Measurements from ENCODE around the gene HNRNPLL.

HNRNPLL gene

DNA sequence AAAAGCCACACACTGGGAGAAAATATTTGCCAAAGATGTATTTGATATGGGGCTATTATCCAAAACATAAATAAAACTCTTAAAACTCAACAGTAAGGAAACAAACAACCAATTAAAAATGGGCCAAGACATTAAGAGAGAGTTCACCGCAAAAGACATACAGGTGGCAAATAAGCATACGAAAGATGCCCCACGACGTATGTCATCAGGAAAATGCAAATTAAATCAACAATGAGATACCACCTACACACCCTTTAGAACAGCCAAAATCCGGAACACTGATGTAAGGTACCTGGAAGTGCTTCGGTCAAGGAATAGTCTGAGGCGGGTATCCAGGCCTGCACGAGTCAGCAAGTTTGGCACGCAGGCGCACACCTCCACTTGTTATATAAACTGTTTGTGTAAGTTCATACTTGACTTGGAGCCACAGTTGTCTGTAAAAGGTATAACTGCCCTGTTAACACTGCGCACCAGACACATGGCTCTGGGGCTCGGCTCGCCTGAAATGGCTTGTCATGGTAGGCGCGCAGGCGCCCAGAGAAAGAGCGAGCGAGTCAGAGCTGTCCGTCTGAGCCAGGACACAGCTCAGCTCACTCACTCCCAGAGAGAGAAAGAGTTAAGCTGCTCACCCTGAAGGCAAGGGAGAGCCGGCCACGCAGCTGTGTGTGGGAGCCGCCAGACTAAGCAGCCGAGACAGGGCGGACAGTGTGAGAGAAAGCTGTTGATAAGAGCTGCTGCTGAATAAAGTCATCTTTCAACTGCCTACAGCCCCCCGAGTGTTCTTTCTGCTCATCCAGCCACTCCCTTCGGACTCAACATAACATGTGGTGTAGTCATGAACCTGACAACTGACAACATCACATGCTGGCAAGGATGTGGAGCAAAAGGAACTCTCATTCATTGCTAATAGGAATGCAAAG is 87.3 kb downstream of the HNRNPLL start:
- no peak for DNase-seq (ENCODE audit: extremely low read depth, insufficient read length)
- Histone ChIP-seq H3K27me3 (replicated peaks; ENCODE audit: control insufficient read depth, insufficient read depth, low read length) (no peaks in the 10 kb centered on the region; the same call in 1 of the 2 replicates), H3K36me3 (ENCODE audit: control insufficient read depth, insufficient read depth, low read length) (no peaks in the 10 kb centered on the region), H3K4me3 (replicated peaks; ENCODE audit: low read depth, low read length) (no peak overlapping the region)
- TF ChIP-seq, protein P1, sequence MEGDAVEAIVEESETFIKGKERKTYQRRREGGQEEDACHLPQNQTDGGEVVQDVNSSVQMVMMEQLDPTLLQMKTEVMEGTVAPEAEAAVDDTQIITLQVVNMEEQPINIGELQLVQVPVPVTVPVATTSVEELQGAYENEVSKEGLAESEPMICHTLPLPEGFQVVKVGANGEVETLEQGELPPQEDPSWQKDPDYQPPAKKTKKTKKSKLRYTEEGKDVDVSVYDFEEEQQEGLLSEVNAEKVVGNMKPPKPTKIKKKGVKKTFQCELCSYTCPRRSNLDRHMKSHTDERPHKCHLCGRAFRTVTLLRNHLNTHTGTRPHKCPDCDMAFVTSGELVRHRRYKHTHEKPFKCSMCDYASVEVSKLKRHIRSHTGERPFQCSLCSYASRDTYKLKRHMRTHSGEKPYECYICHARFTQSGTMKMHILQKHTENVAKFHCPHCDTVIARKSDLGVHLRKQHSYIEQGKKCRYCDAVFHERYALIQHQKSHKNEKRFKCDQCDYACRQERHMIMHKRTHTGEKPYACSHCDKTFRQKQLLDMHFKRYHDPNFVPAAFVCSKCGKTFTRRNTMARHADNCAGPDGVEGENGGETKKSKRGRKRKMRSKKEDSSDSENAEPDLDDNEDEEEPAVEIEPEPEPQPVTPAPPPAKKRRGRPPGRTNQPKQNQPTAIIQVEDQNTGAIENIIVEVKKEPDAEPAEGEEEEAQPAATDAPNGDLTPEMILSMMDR (IDR thresholded peaks at IDR 0.05; ENCODE audit: insufficient read depth, low read length, poor library complexity, severe bottlenecking): no peak

DNA sequence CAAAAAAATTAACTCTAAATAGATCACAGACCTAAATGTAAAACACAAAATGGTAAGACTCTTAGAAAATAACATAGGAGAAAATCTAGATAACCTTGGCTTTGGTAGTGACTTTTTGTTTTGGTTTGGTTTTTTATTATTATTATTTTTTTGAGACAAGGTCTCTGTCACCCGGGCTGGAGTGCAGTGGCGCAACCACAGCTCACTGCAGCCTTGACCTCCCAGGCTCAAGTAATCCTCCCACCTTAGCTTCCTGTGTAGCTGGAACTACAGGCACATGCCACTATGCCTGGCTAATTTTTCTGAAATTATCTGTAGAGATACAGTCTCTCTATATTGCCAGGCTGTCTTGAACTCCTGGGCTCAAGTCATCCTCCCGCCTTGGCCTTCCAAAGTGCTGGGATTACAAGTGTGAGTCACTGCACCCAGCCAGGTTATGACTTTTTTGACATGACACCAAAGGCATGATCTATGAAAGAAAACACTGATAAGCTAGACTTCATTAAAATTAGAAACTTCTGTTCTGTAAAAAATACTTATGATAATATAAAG is 88.0 kb downstream of the HNRNPLL start:
- no peak for DNase-seq (ENCODE audit: extremely low read depth, insufficient read length)
- Histone ChIP-seq H3K4me3 (replicated peaks; ENCODE audit: low read depth, low read length) (no peak overlapping the region), H3K36me3 (ENCODE audit: control insufficient read depth, insufficient read depth, low read length) (no peaks in the 10 kb centered on the region), H3K27me3 (replicated peaks; ENCODE audit: control insufficient read depth, insufficient read depth, low read length) (no peaks in the 10 kb centered on the region; the same call in 1 of the 2 replicates)
- TF ChIP-seq, protein P1 (IDR thresholded peaks at IDR 0.05; ENCODE audit: insufficient read depth, low read length, poor library complexity, severe bottlenecking): no peak

- no peaks in the 10 kb centered on the region for H3K36me3 ChIP-seq (ENCODE audit: control insufficient read depth, insufficient read depth, low read length)
- no peak for DNase-seq (ENCODE audit: extremely low read depth, insufficient read length)
- TF ChIP-seq, protein P1 (IDR thresholded peaks at IDR 0.05; ENCODE audit: insufficient read depth, low read length, poor library complexity, severe bottlenecking): no peak
- no peaks in the 10 kb centered on the region; the same call in 1 of the 2 replicates for H3K27me3 ChIP-seq (replicated peaks; ENCODE audit: control insufficient read depth, insufficient read depth, low read length)
- no peak overlapping the region for H3K4me3 ChIP-seq (replicated peaks; ENCODE audit: low read depth, low read length)
Observed at GRCh38 chr2:38512211-38512610, 90.5 kb downstream of the HNRNPLL start.

Data from GM06990 (cell line).